Chondrocyte (in vitro differentiated cells): ENCODE results near the gene KRTAP10-10. TPM values are rescaled to one million over a fixed set of nuclear protein-coding genes. Genes with fewer than 3 reads are reported as not detected.
"Not testable (repeated sequence)": the region's sequence is repeated elsewhere in the genome, so short reads cannot be mapped to it uniquely, and the experiment has no call there.

Experiments used
- DNase-seq: peaks from one replicate; pipeline ENCODE4 v3.0.0; 2021; ENCODE audit warnings: mixed read lengths, low spot score
- H3K27ac Mint-ChIP-seq: one replicate; pipeline ENCODE4 v1.8.0; 2021; ENCODE audit warnings: mild to moderate bottlenecking, moderate library complexity, mixed read lengths; ENCODE audit not compliant: unreplicated experiment
- H3K27me3 Mint-ChIP-seq: 2 replicates; pipeline ENCODE4 v1.8.0; 2021; ENCODE audit warnings: low read depth, mixed read lengths
- H3K36me3 Mint-ChIP-seq: 2 replicates; pipeline ENCODE4 v1.8.0; 2021; ENCODE audit warnings: low read depth, mixed read lengths
- H3K4me1 Mint-ChIP-seq: 2 replicates; pipeline ENCODE4 v1.8.0; 2021; ENCODE audit warnings: low read depth, mild to moderate bottlenecking, mixed read lengths
- H3K4me3 Mint-ChIP-seq: one replicate; pipeline ENCODE4 v1.8.0; 2021; ENCODE audit warnings: mild to moderate bottlenecking, moderate library complexity, mixed read lengths; ENCODE audit not compliant: unreplicated experiment
- H3K9me3 Mint-ChIP-seq: 2 replicates; pipeline ENCODE4 v1.8.0; 2021; ENCODE audit warnings: low read depth, mixed read lengths
- CTCF ChIP-seq: fragments of 200-600 bp; sonication (generic); IDR thresholded peaks from 2 replicates; pipeline ENCODE4 v1.5.0; 2021; ENCODE audit warnings: antibody characterized with exemption, mild to moderate bottlenecking, moderate library complexity
- long read RNA-seq: library from polyadenylated mRNA; stranded (forward); transcript quantifications from one replicate; pipeline ENCODE4 v2.0.0, GENCODE V29; 2021
- total RNA-seq: library from RNA; stranded (reverse); gene quantifications from 3 replicates; pipeline ENCODE4 v1.2.1, GENCODE V29; 2021

The KRTAP10-10 gene, protein sequence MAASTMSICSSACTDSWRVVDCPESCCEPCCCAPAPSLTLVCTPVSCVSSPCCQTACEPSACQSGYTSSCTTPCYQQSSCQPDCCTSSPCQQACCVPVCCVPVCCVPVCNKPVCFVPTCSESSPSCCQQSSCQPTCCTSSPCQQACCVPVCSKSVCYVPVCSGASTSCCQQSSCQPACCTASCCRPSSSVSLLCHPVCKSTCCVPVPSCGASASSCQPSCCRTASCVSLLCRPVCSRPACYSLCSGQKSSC
- not detected in 3 replicates for total RNA-seq
- long read RNA-seq, result 0 reads

GRCh38 chr21:44637018-44637850 is at the start of gene KRTAP10-10:
Gene KRTAP10-10, plus strand, starts transcription at chr21:44637356. Its CDS starts 62 bp downstream, at chr21:44637418.
- DNase-seq, result no peak
- Mint-ChIP-seq H3K27me3 (peaks cover 53% of the 10 kb centered on the region), H3K4me3 (no peak within 1 kb of the TSS), H3K4me1 (no peaks in the 10 kb centered on the region), H3K27ac (no peak within 1 kb of the TSS), H3K9me3 (peaks cover 28% of the 10 kb centered on the region), H3K36me3 (no peaks in the 10 kb centered on the region)
- no peak for TF ChIP-seq CTCF

DNA sequence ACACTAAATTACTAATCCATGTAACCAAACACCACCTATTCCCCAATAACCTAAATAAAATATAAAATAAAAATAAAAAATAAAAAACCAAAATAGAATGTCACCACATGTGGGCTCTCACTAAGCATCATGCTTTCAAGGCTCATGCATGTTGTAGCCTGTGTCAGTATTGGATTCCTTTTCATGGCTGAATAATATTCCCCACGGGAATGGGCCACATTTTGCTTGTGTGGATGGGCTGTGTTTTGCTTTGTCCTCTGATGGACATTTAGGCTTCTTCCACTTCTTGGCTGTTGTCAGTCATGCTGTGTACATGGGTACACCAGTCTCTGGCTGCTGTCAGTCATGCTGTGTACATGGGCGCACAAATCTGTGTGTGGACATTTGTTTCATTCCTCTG is 48.1 kb upstream of the KRTAP10-10 start:
- peaks cover 17% of the 10 kb centered on the region for H3K9me3 Mint-ChIP-seq
- H3K4me1 Mint-ChIP-seq, result peaks cover 6% of the 10 kb centered on the region
- no peak overlapping the region for H3K27ac Mint-ChIP-seq
- no peaks in the 10 kb centered on the region for H3K36me3 Mint-ChIP-seq
- H3K4me3 Mint-ChIP-seq, result no peak overlapping the region
- no peak for DNase-seq
- peaks cover 65% of the 10 kb centered on the region for H3K27me3 Mint-ChIP-seq
- TF ChIP-seq CTCF, result no peak

- DNase-seq, result no peak
- Mint-ChIP-seq H3K27me3 (peaks cover 65% of the 10 kb centered on the region), H3K36me3 (no peaks in the 10 kb centered on the region), H3K4me3 (no peak overlapping the region), H3K27ac (no peak overlapping the region), H3K4me1 (peaks cover 6% of the 10 kb centered on the region), H3K9me3 (peaks cover 17% of the 10 kb centered on the region)
- no peak for TF ChIP-seq CTCF
Observed at GRCh38 chr21:44589586-44590305, 47.4 kb upstream of the KRTAP10-10 start.

DNA sequence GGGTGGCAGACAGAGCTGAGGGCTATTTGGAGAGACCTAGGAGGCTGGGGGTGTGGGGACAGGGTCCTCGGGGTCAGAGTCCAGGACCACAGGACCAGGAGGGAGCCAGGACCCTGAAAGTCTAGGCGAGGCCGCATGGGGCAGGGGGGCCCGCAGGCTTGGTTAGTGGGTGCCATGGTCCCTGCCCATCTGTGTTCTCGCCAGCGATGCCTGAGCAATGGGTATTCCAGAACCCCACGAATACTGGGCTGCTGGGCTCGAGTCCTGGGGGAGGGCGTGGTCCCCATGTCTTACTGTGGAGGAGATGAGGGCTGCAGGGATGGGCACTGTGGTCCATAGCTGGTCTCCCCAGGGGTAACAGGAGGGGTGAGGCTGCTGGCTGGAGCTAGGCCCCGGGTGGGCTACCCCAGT is 46.8 kb upstream of the KRTAP10-10 start:
- H3K4me3 Mint-ChIP-seq, result no peak overlapping the region
- no peak overlapping the region for H3K27ac Mint-ChIP-seq
- H3K4me1 Mint-ChIP-seq, result peaks cover 6% of the 10 kb centered on the region
- TF ChIP-seq CTCF, result no peak
- H3K9me3 Mint-ChIP-seq, result peaks cover 17% of the 10 kb centered on the region
- no peaks in the 10 kb centered on the region for H3K36me3 Mint-ChIP-seq
- no peak for DNase-seq
- peaks cover 65% of the 10 kb centered on the region for H3K27me3 Mint-ChIP-seq

DNA sequence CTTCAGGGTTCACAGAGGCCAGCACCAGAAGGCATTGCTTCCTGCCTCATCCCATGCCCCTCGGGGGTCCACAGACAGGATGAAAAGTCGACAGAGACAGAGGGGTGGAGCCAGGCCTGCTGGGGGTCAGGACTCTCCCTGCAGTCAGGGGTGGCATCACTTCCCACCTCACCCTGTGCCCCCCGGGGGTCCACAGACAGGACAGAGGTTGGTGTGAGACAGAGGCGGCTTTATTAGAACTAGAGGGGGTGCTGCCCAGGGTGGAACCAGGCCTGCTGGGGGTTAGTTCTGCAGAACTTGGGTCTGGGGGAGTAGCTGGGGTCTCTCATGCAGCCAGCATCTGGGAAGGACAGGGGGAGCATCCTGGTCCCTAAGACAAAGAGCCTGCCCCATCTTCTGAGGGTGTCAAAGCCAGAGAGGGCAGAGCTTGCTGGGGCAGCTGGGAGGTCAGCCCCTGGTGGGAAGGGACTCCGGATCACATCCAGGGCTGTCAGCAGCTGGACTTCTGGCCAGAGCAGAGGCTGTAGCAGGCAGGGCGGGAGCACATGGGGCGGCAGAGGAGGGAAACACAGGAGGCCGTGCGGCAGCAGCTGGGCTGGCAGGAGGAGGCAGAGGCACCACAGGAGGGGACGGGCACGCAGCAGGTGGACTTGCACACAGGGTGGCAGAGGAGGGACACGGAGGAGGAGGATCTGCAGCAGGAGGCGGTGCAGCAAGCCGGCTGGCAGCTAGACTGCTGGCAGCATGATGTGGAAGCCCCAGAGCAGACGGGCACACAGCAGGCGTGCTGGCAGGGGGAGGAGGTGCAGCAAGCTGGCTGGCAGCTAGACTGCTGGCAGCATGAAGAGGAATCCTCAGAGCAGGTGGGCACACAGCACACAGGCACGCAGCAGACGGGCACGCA is 46.0 kb upstream of the KRTAP10-10 start:
- Mint-ChIP-seq H3K9me3 (peaks cover 13% of the 10 kb centered on the region), H3K27me3 (peaks cover 66% of the 10 kb centered on the region)
- not testable (repeated sequence) for H3K4me3 Mint-ChIP-seq, H3K27ac Mint-ChIP-seq, H3K36me3 Mint-ChIP-seq, H3K4me1 Mint-ChIP-seq, DNase-seq

DNA sequence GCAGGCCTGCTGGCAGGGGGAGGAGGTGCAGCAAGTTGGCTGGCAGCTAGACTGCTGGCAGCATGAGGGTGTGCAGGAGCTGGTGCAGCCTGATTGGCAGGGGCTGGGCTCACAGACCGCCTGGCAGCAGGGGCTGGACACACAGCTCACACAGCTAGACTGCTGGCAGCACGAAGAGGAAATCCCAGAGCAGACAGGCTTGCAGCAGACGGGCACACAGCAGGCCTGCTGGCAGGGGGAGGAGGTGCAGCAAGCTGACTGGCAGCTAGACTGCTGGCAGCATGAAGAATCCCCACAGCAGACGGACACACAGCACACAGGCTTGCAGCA is 45.4 kb upstream of the KRTAP10-10 start:
- not testable (repeated sequence) for H3K4me3 Mint-ChIP-seq, DNase-seq, H3K9me3 Mint-ChIP-seq, H3K36me3 Mint-ChIP-seq, H3K27ac Mint-ChIP-seq, H3K4me1 Mint-ChIP-seq
- H3K27me3 Mint-ChIP-seq, result peaks cover 65% of the 10 kb centered on the region
